Caco-2 (cell line): ENCODE measurements around the gene ALDOB. TPM values are rescaled to one million over a fixed set of nuclear protein-coding genes. Genes with fewer than 3 reads are reported as not detected.

ENCODE experiments used
- BruUV-seq: library from RNA; stranded (reverse); fragments of 400-500 nt; replicated peaks from 2 replicates; lab custom pipeline; 2021; lab: Mats Ljungman, UMichigan
- CTCF ChIA-PET: fragments of 300-600 bp; sonication (Branson Sonifier 250); formaldehyde crosslinking; loops from one replicate; lab custom pipeline; 2022; ENCODE audit warnings: antibody characterized with exemption; lab: Charles Lee
- POLR2A ChIA-PET: fragments of 300-600 bp; sonication (Branson Sonifier 250); formaldehyde crosslinking; loops from one replicate; lab custom pipeline; 2022; ENCODE audit warnings: antibody characterized with exemption; lab: Charles Lee
- DNase-seq, 2 experiments: peaks; one replicate each; pipeline versions ENCODE4 v3.0.0 to v3.0.0-alpha.2; 2020 to 2022
- H3K27me3 ChIP-seq: replicated peaks from 2 replicates; pipeline ENCODE4 v1.6.0; 2011; ENCODE audit warnings: low read length; ENCODE audit not compliant: control insufficient read depth, insufficient read depth
- H3K36me3 ChIP-seq: 2 replicates; pipeline ENCODE4 v1.5.1; 2011; ENCODE audit warnings: low read length; ENCODE audit not compliant: control insufficient read depth, insufficient read depth
- H3K4me1 ChIP-seq: fragments of 250-450 bp; sonication (Bioruptor Pico); 2 replicates; pipeline ENCODE4 v1.5.1; 2020; ENCODE audit warnings: mild to moderate bottlenecking
- H3K4me3 ChIP-seq: 2 replicates; pipeline ENCODE4 v1.5.1; 2011; ENCODE audit warnings: low read depth, mild to moderate bottlenecking, control low read depth, low read length
- H3K9me3 ChIP-seq: fragments of 250-450 bp; sonication (Bioruptor Pico); 2 replicates; pipeline ENCODE4 v1.5.1; 2020; ENCODE audit warnings: mild to moderate bottlenecking, moderate library complexity
- H3K27ac Mint-ChIP-seq: one replicate; pipeline ENCODE4 v1.8.0; 2022; ENCODE audit warnings: mixed read lengths; ENCODE audit not compliant: unreplicated experiment
- H3K27me3 Mint-ChIP-seq: one replicate; pipeline ENCODE4 v1.8.0; 2022; ENCODE audit warnings: mixed read lengths; ENCODE audit not compliant: insufficient read depth, unreplicated experiment
- H3K36me3 Mint-ChIP-seq: one replicate; pipeline ENCODE4 v1.8.0; 2022; ENCODE audit warnings: mild to moderate bottlenecking, mixed read lengths; ENCODE audit not compliant: insufficient read depth, unreplicated experiment
- H3K4me1 Mint-ChIP-seq: one replicate; pipeline ENCODE4 v1.8.0; 2022; ENCODE audit warnings: low read depth, mixed read lengths; ENCODE audit not compliant: unreplicated experiment
- H3K4me3 Mint-ChIP-seq: one replicate; pipeline ENCODE4 v1.8.0; 2022; ENCODE audit warnings: mild to moderate bottlenecking, moderate library complexity, mixed read lengths; ENCODE audit not compliant: unreplicated experiment
- H3K9me3 Mint-ChIP-seq: one replicate; pipeline ENCODE4 v1.8.0; 2022; ENCODE audit warnings: mixed read lengths; ENCODE audit not compliant: unreplicated experiment
- CTCF ChIP-seq, 2 experiments: fragments of 200-600 bp in 1 of 2; IDR thresholded peaks; 1 replicate in 1 of 2; 2 replicates in 1 of 2; pipeline versions ENCODE4 v1.5.1 to v1.8.0; 2011 to 2022; ENCODE audit warnings: antibody characterized with exemption in 1 of 2, control low read depth in 1 of 2, inconsistent platforms in 1 of 2, low read depth in 1 of 2, low read length in 1 of 2, mild to moderate bottlenecking in 1 of 2, moderate library complexity in 1 of 2; ENCODE audit not compliant: insufficient read depth in 1 of 2, severe bottlenecking in 1 of 2, unreplicated experiment in 1 of 2
- intact Hi-C: fragments of 100-400 bp; cut with micrococcal nuclease; formaldehyde crosslinking; loops from one replicate; pipeline ENCODE4 v1.10.0; 2022; ENCODE audit not compliant: unreplicated experiment
- total RNA-seq: library from RNA; stranded (reverse); gene quantifications from 2 replicates; pipeline ENCODE4 v1.2.3, GENCODE V29; 2022

Gene ALDOB
- total RNA-seq, 1 experiment from 2014 or later = 0.18 TPM

DNA sequence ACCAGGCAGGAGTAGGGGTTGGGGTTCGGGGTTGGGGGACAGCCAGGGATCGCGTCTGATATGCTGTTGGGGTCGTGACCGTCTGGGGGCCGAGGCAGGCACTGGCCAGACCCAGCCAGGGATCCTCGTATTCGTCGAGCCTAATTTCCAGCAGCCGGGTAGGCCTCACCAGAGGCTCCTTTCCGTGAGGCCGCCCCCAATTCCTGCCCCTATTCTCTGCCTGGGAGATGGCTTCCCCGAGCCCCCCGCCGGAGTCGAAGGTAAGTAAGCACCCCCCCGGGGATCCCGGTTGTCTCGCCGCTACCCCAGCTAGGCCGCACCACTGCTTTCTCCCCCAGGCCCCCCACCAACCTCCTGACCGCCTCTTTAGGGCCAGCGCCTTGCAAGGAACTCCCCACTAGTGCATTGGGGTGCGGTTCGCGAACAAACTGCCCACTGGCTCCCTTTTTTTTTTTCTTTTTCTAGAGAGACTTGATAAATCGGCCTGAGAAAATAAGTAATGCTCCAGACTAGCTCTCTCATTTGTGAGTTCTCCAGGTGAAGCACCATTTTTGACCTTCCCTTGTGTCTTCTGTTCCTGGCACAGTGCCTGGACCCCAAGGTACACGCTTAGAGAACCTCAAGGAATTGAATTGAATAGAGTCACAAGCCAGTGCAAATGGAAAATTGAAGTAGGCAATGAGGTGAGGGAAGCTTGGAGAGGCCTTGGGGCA lies 36.5 kb downstream of the ALDOB start:
- H3K9me3 Mint-ChIP-seq = peaks cover 44% of the 10 kb centered on the region
- POLR2A ChIA-PET = interaction anchor here (0.7 to 1.0 kb wide), 6 partner anchors 10 to 135 kb away, joined by 3 to 13 read pairs (median 6); partner anchors contain the start of gene RNF20
- TF ChIP-seq CTCF (IDR thresholded peaks at IDR 0.05; ENCODE audit: insufficient read depth in 1 of 2, low read depth in 1 of 2, low read length in 1 of 2, severe bottlenecking in 1 of 2, unreplicated experiment in 1 of 2) = no peak
- H3K4me1 ChIP-seq = peaks cover 4% of the 10 kb centered on the region; the same call in 1 of the 2 replicates
- peaks cover 19% of the 10 kb centered on the region for H3K4me1 Mint-ChIP-seq
- H3K4me3 ChIP-seq = peak overlapping the region; percentile 45
- peak overlapping the region; percentile 97 for H3K27ac Mint-ChIP-seq
- peak overlapping the region; percentile 97 for H3K4me3 Mint-ChIP-seq
- H3K9me3 ChIP-seq = peaks cover 5% of the 10 kb centered on the region; the same call in 1 of the 2 replicates
- peaks cover 82% of the 10 kb centered on the region for H3K36me3 Mint-ChIP-seq
- no peaks in the 10 kb centered on the region for H3K27me3 Mint-ChIP-seq
- no peaks in the 10 kb centered on the region for H3K27me3 ChIP-seq
- H3K36me3 ChIP-seq = peaks cover 2% of the 10 kb centered on the region; the same call in 1 of the 2 replicates
- BruUV-seq = no TSS peak
- CTCF ChIA-PET = interaction anchor here (0.7 to 1.4 kb wide), 3 partner anchors 10 to 60 kb away, joined by 4 to 11 read pairs (median 5); no protein-coding TSS in a partner anchor
- no peak for DNase-seq
- intact Hi-C loops = loop anchor here (1.0 to 2.0 kb wide), 5 partner anchors 33 to 134 kb away; partner anchors contain the start of gene RNF20

- peak within 1 kb of the TSS; percentile 97 for H3K4me3 Mint-ChIP-seq
- H3K4me1 Mint-ChIP-seq = peaks cover 19% of the 10 kb centered on the region
- peaks cover 2% of the 10 kb centered on the region; the same call in 1 of the 2 replicates for H3K36me3 ChIP-seq
- no peaks in the 10 kb centered on the region for H3K27me3 ChIP-seq
- peaks cover 4% of the 10 kb centered on the region; the same call in 1 of the 2 replicates for H3K4me1 ChIP-seq
- peak within 1 kb of the TSS; percentile 97 for H3K27ac Mint-ChIP-seq
- no peaks in the 10 kb centered on the region for H3K27me3 Mint-ChIP-seq
- BruUV-seq = TSS peak; percentile 55
- peaks cover 36% of the 10 kb centered on the region for H3K9me3 Mint-ChIP-seq
- H3K4me3 ChIP-seq = peak within 1 kb of the TSS; percentile 45
- intact Hi-C loops = loop anchor here (1.0 to 2.0 kb wide), 5 partner anchors 32 to 135 kb away; partner anchors contain the start of gene RNF20
- DNase-seq = peak; percentile 96 to 98
- H3K9me3 ChIP-seq = peaks cover 5% of the 10 kb centered on the region; the same call in 1 of the 2 replicates
- H3K36me3 Mint-ChIP-seq = peaks cover 75% of the 10 kb centered on the region
- ChIA-PET CTCF (interaction anchor here (0.7 to 1.4 kb wide), 3 partner anchors 10 to 61 kb away, joined by 4 to 11 read pairs (median 5); no protein-coding TSS in a partner anchor), POLR2A (interaction anchor here (0.7 to 1.0 kb wide), 7 partner anchors 10 to 135 kb away, joined by 3 to 13 read pairs (median 5); partner anchors contain the start of gene RNF20)
- TF ChIP-seq CTCF (IDR thresholded peaks at IDR 0.05; ENCODE audit: insufficient read depth in 1 of 2, low read depth in 1 of 2, low read length in 1 of 2, severe bottlenecking in 1 of 2, unreplicated experiment in 1 of 2) = no peak
Observed at GRCh38 chr9:101398068-101398929, 37.3 kb downstream of the ALDOB start, which contains the start of the genes MRPL50 and ZNF189. Gene MRPL50, minus strand, starts transcription at chr9:101398618. Its CDS starts 26 bp downstream, at chr9:101398592. Gene ZNF189, plus strand, starts transcription at chr9:101398851. Its CDS starts 306 bp downstream, at chr9:101399157.
